ENCODE results near the gene BORCS5. TPM values are rescaled to one million over a fixed set of nuclear protein-coding genes. Genes with fewer than 3 reads are reported as not detected.

BORCS5 gene
- total and polyA plus RNA-seq, 2 donors (not counting 1 experiment from before 2014, with no cell fraction given), result 11.9 to 46.2 TPM

- POLR2A ChIA-PET, result no interaction called here
- no peaks in the 10 kb centered on the region for H3K4me1 ChIP-seq (ENCODE audit: control insufficient read depth in 2 of 2, insufficient read depth in 2 of 2, low read length in 2 of 2)
- H3K79me2 ChIP-seq (ENCODE audit: control insufficient read depth, insufficient read depth, low read length), result no peaks in the 10 kb centered on the region
- no peak for DNase-seq
- Mint-ChIP-seq H3K4me3 (no peak overlapping the region), H3K27ac (no peak overlapping the region), H3K27me3 (no peaks in the 10 kb centered on the region), H3K9me3 (ENCODE audit: insufficient read depth) (no peaks in the 10 kb centered on the region), H3K4me1 (no peaks in the 10 kb centered on the region)
- CTCF ChIA-PET, result interaction anchor here (1.4 kb wide), 1 partner anchor 9 kb away, joined by 3 read pairs; no protein-coding TSS in a partner anchor
- no peak for TF ChIP-seq EZH2 (IDR thresholded peaks at IDR 0.05; ENCODE audit: borderline replicate concordance, insufficient read depth, low read depth, low read length, poor library complexity, severe bottlenecking)
- no peak for TF ChIP-seq CTCF (IDR thresholded peaks at IDR 0.05)
- 100% methylated on average over 1 of the region's 2 CpGs for WGBS (ENCODE audit: insufficient coverage)
- no peak overlapping the region for H3K4me2 ChIP-seq (replicated peaks; ENCODE audit: low read depth, low read length, poor library complexity, severe bottlenecking)
- no peaks in the 10 kb centered on the region for H3K27me3 ChIP-seq (replicated peaks in 1 of 4; ENCODE audit: control extremely low read depth in 1 of 4, control insufficient read depth in 3 of 4, insufficient read depth in 4 of 4, low read length in 3 of 4)
- no peak overlapping the region for H3K4me3 ChIP-seq (ENCODE audit: control extremely low read depth in 1 of 5, extremely low read depth in 1 of 5, insufficient read depth in 1 of 5, low read depth in 2 of 5, low read length in 4 of 5)
- no peak overlapping the region for H2AFZ ChIP-seq (ENCODE audit: insufficient read depth, low read depth, low read length, poor library complexity, severe bottlenecking)
- peaks cover 0 to 2% of the 10 kb centered on the region in 2 experiments for H3K36me3 ChIP-seq (replicated peaks in 1 of 2; ENCODE audit: control extremely low read depth in 1 of 2, control insufficient read depth in 1 of 2, extremely low read depth in 1 of 2, insufficient read depth in 2 of 2, low read length in 1 of 2)
- H3K9me3 ChIP-seq (ENCODE audit: control extremely low read depth in 1 of 3, control insufficient read depth in 2 of 3, insufficient read depth in 1 of 3, low read length in 2 of 3), result no peaks in the 10 kb centered on the region
- H3K9ac ChIP-seq (ENCODE audit: low read length), result no peak overlapping the region
- no peaks in the 10 kb centered on the region for H4K20me1 ChIP-seq (ENCODE audit: control insufficient read depth, insufficient read depth, low read length, poor library complexity, severe bottlenecking)
- no peak for ATAC-seq (ENCODE audit: low read depth)
- intact Hi-C loops (cut with micrococcal nuclease), result no loop called here
- no peak overlapping the region for H3K27ac ChIP-seq (ENCODE audit: low read length in 2 of 2)
Measured at GRCh38 chr12:12445882-12446181, 89.0 kb downstream of the BORCS5 start.

- no peaks in the 10 kb centered on the region for H3K4me1 Mint-ChIP-seq
- H3K27ac ChIP-seq (ENCODE audit: low read length in 2 of 2), result no peak overlapping the region
- H3K79me2 ChIP-seq (ENCODE audit: control insufficient read depth, insufficient read depth, low read length), result no peaks in the 10 kb centered on the region
- intact Hi-C loops (cut with micrococcal nuclease), result no loop called here
- TF ChIP-seq CTCF (IDR thresholded peaks at IDR 0.05) (no peak), EZH2 (IDR thresholded peaks at IDR 0.05; ENCODE audit: borderline replicate concordance, insufficient read depth, low read depth, low read length, poor library complexity, severe bottlenecking) (no peak)
- no peaks in the 10 kb centered on the region for H4K20me1 ChIP-seq (ENCODE audit: control insufficient read depth, insufficient read depth, low read length, poor library complexity, severe bottlenecking)
- DNase-seq, result no peak
- H3K36me3 ChIP-seq (replicated peaks in 1 of 2; ENCODE audit: control extremely low read depth in 1 of 2, control insufficient read depth in 1 of 2, extremely low read depth in 1 of 2, insufficient read depth in 2 of 2, low read length in 1 of 2), result peaks cover 0 to 2% of the 10 kb centered on the region in 2 experiments
- no peaks in the 10 kb centered on the region for H3K27me3 ChIP-seq (replicated peaks in 1 of 4; ENCODE audit: control extremely low read depth in 1 of 4, control insufficient read depth in 3 of 4, insufficient read depth in 4 of 4, low read length in 3 of 4)
- no peak overlapping the region for H3K4me3 Mint-ChIP-seq
- no peaks in the 10 kb centered on the region for H3K27me3 Mint-ChIP-seq
- ChIA-PET CTCF (no interaction called here), POLR2A (no interaction called here)
- WGBS (ENCODE audit: insufficient coverage), result no CpG with 5 or more reads among the region's 3 CpGs
- H3K4me3 ChIP-seq (ENCODE audit: control extremely low read depth in 1 of 5, extremely low read depth in 1 of 5, insufficient read depth in 1 of 5, low read depth in 2 of 5, low read length in 4 of 5), result no peak overlapping the region
- H3K4me1 ChIP-seq (ENCODE audit: control insufficient read depth in 2 of 2, insufficient read depth in 2 of 2, low read length in 2 of 2), result no peaks in the 10 kb centered on the region
- no peak for ATAC-seq (ENCODE audit: low read depth)
- H2AFZ ChIP-seq (ENCODE audit: insufficient read depth, low read depth, low read length, poor library complexity, severe bottlenecking), result no peak overlapping the region
- no peaks in the 10 kb centered on the region for H3K9me3 ChIP-seq (ENCODE audit: control extremely low read depth in 1 of 3, control insufficient read depth in 2 of 3, insufficient read depth in 1 of 3, low read length in 2 of 3)
- H3K4me2 ChIP-seq (replicated peaks; ENCODE audit: low read depth, low read length, poor library complexity, severe bottlenecking), result no peak overlapping the region
- no peaks in the 10 kb centered on the region for H3K9me3 Mint-ChIP-seq (ENCODE audit: insufficient read depth)
- no peak overlapping the region for H3K9ac ChIP-seq (ENCODE audit: low read length)
- H3K27ac Mint-ChIP-seq, result no peak overlapping the region
Measured at GRCh38 chr12:12446786-12447185, 89.9 kb downstream of the BORCS5 start.
